PFSK-1 (cell line): ENCODE measurements around the gene NIFK.
A peak's percentile ranks its signal among the peaks of the same experiment; 100 is the strongest.

Source experiments
- FOXP2 ChIP-seq: optimal IDR thresholded peaks from 2 replicates; pipeline ENCODE3; 2011; ENCODE audit warnings: borderline replicate concordance, control low read depth, inconsistent platforms; ENCODE audit not compliant: insufficient read depth; ENCODE audit errors: extremely low read length, extremely low read depth
- POLR2AphosphoS5 ChIP-seq: IDR thresholded peaks from 2 replicates; pipeline ENCODE4 v1.6.1; 2012; ENCODE audit warnings: low read depth, mild to moderate bottlenecking, control low read depth, low read length, moderate library complexity
- REST ChIP-seq, 2 experiments: IDR thresholded peaks; 2 replicates each; pipeline versions ENCODE4 v1.6.1 to v1.8.0; 2011 to 2012; ENCODE audit warnings: low read depth in 2 of 2, low read length in 2 of 2, control low read depth in 1 of 2, inconsistent platforms in 1 of 2, mild to moderate bottlenecking in 1 of 2, moderate library complexity in 1 of 2; ENCODE audit not compliant: insufficient read depth in 1 of 2
- SIN3A ChIP-seq: IDR thresholded peaks from 2 replicates; pipeline ENCODE4 v1.6.1; 2012; ENCODE audit warnings: mild to moderate bottlenecking, low read length, moderate library complexity, borderline replicate concordance; ENCODE audit not compliant: insufficient read depth
- TAF1 ChIP-seq: IDR thresholded peaks from 2 replicates; pipeline ENCODE4 v1.6.1; 2012; ENCODE audit warnings: low read length, control low read depth, borderline replicate concordance; ENCODE audit not compliant: insufficient read depth

NIFK gene

GRCh38 chr2:121764681-121765228, 28.1 kb upstream of the NIFK start:
- TF ChIP-seq SIN3A, result no peak

- TF ChIP-seq REST (IDR thresholded peaks at IDR 0.05; ENCODE audit: insufficient read depth in 1 of 2, low read depth in 2 of 2, low read length in 2 of 2) (no peak), FOXP2 (peak; percentile 98), TAF1 (peak; percentile 70; the same call in 1 of the 2 replicates), POLR2AphosphoS5 (peak; percentile 64)
These were observed 18.8 kb upstream of the NIFK start, which contains the start of gene TSN for GRCh38 chr2:121755237-121756111. TSN (plus strand) TSS chr2:121755651; CDS start chr2:121755780, 129 bp downstream.

GRCh38 chr2:121754851-121755236, 18.2 kb upstream of the NIFK start:
- TF ChIP-seq SIN3A (no peak), TAF1 (no peak), FOXP2 (no peak), REST (IDR thresholded peaks at IDR 0.05; ENCODE audit: insufficient read depth in 1 of 2, low read depth in 2 of 2, low read length in 2 of 2) (no peak), POLR2AphosphoS5 (no peak)

GRCh38 chr2:121748202-121748601, 11.5 kb upstream of the NIFK start:
- TF ChIP-seq SIN3A, result no peak

GRCh38 chr2:121746071-121746578, 9.4 kb upstream of the NIFK start:
- TF ChIP-seq POLR2AphosphoS5, result no peak
- no peak for TF ChIP-seq SIN3A
- no peak for TF ChIP-seq FOXP2

- TF ChIP-seq FOXP2, result no peak
- no peak for TF ChIP-seq TAF1
- no peak for TF ChIP-seq POLR2AphosphoS5
- no peak for TF ChIP-seq REST (IDR thresholded peaks at IDR 0.05; ENCODE audit: insufficient read depth in 1 of 2, low read depth in 2 of 2, low read length in 2 of 2)
- TF ChIP-seq SIN3A, result no peak
These were observed 4.8 kb upstream of the NIFK start for GRCh38 chr2:121741450-121741849.
